Measurements from ENCODE around the gene FAM171A1.

Gene FAM171A1

DNA sequence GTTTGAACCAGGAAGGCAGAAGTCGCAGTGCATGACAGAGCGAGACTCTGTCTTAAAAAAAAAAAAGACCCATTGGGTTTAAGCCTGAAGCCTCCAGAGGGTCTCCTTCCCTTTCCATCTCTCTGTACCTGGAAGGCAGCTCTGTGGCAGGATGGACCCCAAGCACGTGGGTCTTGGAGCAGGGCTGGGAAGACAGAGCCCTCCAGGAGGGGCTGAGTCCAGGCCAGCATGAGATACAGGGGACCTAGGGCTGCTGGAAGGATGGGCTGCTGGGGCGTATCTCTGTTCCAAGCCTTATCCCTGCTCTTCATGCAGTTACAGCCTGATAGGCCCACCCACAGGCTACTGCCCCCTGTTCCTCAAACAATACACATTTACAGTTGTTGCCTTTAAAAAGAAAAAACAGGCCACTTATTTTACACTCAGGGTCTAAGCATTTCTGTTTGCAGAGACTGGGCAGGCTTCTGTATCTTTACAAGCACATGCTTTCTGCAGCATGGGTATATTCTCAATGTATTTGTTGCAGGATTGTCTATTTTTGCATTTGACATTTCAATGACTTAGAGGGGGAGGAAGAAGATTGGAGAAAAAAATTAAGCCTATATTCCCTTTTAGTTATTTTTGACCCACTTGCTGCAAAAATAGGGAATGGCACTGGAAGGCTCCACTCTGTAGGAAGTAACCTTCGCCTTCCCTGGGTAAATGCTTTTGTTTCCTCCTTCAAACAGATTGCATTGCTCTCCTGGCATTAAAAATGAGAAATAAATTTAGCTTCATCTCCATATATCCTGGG lies 60.1 kb downstream of the FAM171A1 start:
- Histone ChIP-seq H3K4me2 (ENCODE audit: low read length) (no peak overlapping the region), H3K9ac (ENCODE audit: low read length) (no peak overlapping the region), H3K4me3 (ENCODE audit: low read length) (no peak overlapping the region), H3K27me3 (ENCODE audit: low read depth, low read length) (no peaks in the 10 kb centered on the region), H3K9me3 (ENCODE audit: insufficient read depth, low read length) (no peaks in the 10 kb centered on the region), H3K36me3 (replicated peaks; ENCODE audit: low read depth, low read length) (no peaks in the 10 kb centered on the region), H3K4me1 (ENCODE audit: low read length) (no peaks in the 10 kb centered on the region), H3K27ac (ENCODE audit: low read length) (no peak overlapping the region), H4K20me1 (ENCODE audit: insufficient read depth, low read length) (no peaks in the 10 kb centered on the region), H2AFZ (ENCODE audit: low read depth, low read length) (no peak overlapping the region), H3K79me2 (ENCODE audit: low read length) (no peaks in the 10 kb centered on the region)
- TF ChIP-seq EZH2phosphoT487 (IDR thresholded peaks at IDR 0.05; ENCODE audit: low read depth): no peak
- TF ChIP-seq, protein P1, sequence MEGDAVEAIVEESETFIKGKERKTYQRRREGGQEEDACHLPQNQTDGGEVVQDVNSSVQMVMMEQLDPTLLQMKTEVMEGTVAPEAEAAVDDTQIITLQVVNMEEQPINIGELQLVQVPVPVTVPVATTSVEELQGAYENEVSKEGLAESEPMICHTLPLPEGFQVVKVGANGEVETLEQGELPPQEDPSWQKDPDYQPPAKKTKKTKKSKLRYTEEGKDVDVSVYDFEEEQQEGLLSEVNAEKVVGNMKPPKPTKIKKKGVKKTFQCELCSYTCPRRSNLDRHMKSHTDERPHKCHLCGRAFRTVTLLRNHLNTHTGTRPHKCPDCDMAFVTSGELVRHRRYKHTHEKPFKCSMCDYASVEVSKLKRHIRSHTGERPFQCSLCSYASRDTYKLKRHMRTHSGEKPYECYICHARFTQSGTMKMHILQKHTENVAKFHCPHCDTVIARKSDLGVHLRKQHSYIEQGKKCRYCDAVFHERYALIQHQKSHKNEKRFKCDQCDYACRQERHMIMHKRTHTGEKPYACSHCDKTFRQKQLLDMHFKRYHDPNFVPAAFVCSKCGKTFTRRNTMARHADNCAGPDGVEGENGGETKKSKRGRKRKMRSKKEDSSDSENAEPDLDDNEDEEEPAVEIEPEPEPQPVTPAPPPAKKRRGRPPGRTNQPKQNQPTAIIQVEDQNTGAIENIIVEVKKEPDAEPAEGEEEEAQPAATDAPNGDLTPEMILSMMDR (IDR thresholded peaks at IDR 0.05; ENCODE audit: low read depth, low read length): no peak

DNA sequence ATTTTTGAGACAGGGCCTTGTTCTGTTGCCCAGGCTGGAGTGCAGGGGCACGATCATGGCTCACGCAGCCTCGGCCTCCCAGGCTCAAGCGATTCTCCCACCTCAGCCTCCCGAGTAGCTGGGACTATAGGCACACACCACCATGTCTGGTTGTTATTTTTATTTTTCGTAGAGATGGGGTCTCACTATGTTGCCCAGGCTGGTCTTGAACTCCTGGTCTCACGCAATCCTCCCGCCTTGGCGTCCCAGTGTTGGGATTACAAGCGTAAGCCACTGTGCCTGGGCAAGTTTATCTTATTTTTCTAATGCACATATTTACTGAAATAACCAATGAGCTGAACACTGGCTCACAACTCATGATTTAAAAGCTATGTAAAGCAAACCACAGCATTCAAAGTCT lies 61.9 kb downstream of the FAM171A1 start:
- Histone ChIP-seq H3K27ac (ENCODE audit: low read length) (no peak overlapping the region), H4K20me1 (ENCODE audit: insufficient read depth, low read length) (no peaks in the 10 kb centered on the region)
- TF ChIP-seq EZH2phosphoT487 (IDR thresholded peaks at IDR 0.05; ENCODE audit: low read depth): no peak
- TF ChIP-seq, protein P1 (IDR thresholded peaks at IDR 0.05; ENCODE audit: low read depth, low read length): no peak

DNA sequence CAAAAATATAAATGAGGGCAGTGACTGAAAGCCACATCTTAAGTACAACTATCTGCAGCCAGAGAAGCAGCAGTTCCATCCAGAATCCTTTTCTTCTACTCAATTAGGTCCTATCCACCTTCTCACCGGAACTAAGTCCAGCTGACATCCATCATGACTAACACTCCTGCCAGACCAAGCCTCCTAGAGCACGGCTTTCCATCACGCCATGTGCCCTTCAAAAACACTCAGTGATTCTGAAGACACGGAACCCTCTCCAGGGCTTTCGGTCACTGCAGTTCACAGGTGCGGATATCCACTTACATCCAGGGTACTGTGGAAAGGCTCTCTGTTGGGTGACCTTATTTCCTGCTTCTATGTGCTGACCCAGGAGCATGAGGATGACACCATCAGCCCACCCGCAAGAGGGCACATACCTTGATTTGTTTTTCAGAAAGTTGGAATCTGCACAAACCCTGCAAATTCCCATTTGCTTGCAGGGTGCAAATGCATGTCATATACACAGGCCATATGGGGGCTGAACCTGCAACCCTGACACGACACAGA lies 64.3 kb downstream of the FAM171A1 start:
- H3K4me3 ChIP-seq (ENCODE audit: low read length): no peak overlapping the region
- no peaks in the 10 kb centered on the region for H3K79me2 ChIP-seq (ENCODE audit: low read length)
- no peak overlapping the region for H3K9ac ChIP-seq (ENCODE audit: low read length)
- no peaks in the 10 kb centered on the region for H3K4me1 ChIP-seq (ENCODE audit: low read length)
- no peak overlapping the region for H2AFZ ChIP-seq (ENCODE audit: low read depth, low read length)
- no peaks in the 10 kb centered on the region for H3K27me3 ChIP-seq (ENCODE audit: low read depth, low read length)
- H4K20me1 ChIP-seq (ENCODE audit: insufficient read depth, low read length): no peaks in the 10 kb centered on the region
- no peak overlapping the region for H3K27ac ChIP-seq (ENCODE audit: low read length)
- no peaks in the 10 kb centered on the region for H3K36me3 ChIP-seq (replicated peaks; ENCODE audit: low read depth, low read length)
- TF ChIP-seq, protein P1 (IDR thresholded peaks at IDR 0.05; ENCODE audit: low read depth, low read length): no peak
- TF ChIP-seq EZH2phosphoT487 (IDR thresholded peaks at IDR 0.05; ENCODE audit: low read depth): no peak
- H3K4me2 ChIP-seq (ENCODE audit: low read length): no peak overlapping the region
- no peaks in the 10 kb centered on the region for H3K9me3 ChIP-seq (ENCODE audit: insufficient read depth, low read length)

More for the DNA sequence above, 61.9 kb downstream of the FAM171A1 start:
- Histone ChIP-seq H3K4me2 (ENCODE audit: low read length) (no peak overlapping the region), H3K27me3 (ENCODE audit: low read depth, low read length) (no peaks in the 10 kb centered on the region), H2AFZ (ENCODE audit: low read depth, low read length) (no peak overlapping the region), H3K9ac (ENCODE audit: low read length) (no peak overlapping the region), H3K4me3 (ENCODE audit: low read length) (no peak overlapping the region), H3K36me3 (replicated peaks; ENCODE audit: low read depth, low read length) (no peaks in the 10 kb centered on the region), H3K9me3 (ENCODE audit: insufficient read depth, low read length) (no peaks in the 10 kb centered on the region), H3K4me1 (ENCODE audit: low read length) (no peaks in the 10 kb centered on the region), H3K79me2 (ENCODE audit: low read length) (no peaks in the 10 kb centered on the region)

DNA sequence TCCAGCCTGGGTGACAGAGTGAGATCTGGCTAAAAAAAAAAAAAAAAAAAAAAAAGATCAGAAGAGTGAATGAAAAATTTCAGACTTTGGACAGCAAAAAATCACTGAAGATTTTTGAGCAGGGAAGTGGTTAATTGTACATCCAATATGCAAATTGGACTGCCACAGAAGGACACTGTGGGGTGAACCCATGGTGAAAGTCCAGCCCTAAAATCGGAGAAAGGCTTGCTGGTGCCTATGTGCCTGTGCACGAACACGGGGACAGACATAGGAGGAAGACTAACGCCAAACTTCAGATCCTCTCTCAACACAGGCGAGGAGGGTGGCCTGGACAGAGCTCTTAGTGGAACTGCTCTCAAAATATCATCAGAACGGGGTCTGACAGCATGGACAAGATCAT lies 65.5 kb downstream of the FAM171A1 start:
- Histone ChIP-seq H3K4me1 (ENCODE audit: low read length) (no peaks in the 10 kb centered on the region), H2AFZ (ENCODE audit: low read depth, low read length) (no peak overlapping the region), H3K27ac (ENCODE audit: low read length) (no peak overlapping the region), H4K20me1 (ENCODE audit: insufficient read depth, low read length) (no peaks in the 10 kb centered on the region), H3K9me3 (ENCODE audit: insufficient read depth, low read length) (no peaks in the 10 kb centered on the region), H3K36me3 (replicated peaks; ENCODE audit: low read depth, low read length) (no peaks in the 10 kb centered on the region), H3K4me3 (ENCODE audit: low read length) (no peak overlapping the region), H3K79me2 (ENCODE audit: low read length) (no peaks in the 10 kb centered on the region), H3K27me3 (ENCODE audit: low read depth, low read length) (no peaks in the 10 kb centered on the region), H3K9ac (ENCODE audit: low read length) (no peak overlapping the region), H3K4me2 (ENCODE audit: low read length) (no peak overlapping the region)
- TF ChIP-seq, protein P1 (IDR thresholded peaks at IDR 0.05; ENCODE audit: low read depth, low read length): no peak
- no peak for TF ChIP-seq EZH2phosphoT487 (IDR thresholded peaks at IDR 0.05; ENCODE audit: low read depth)

Measured in OCI-LY3 (cell line).